ENCODE data around the gene ZNF774.

The ZNF774 gene

DNA sequence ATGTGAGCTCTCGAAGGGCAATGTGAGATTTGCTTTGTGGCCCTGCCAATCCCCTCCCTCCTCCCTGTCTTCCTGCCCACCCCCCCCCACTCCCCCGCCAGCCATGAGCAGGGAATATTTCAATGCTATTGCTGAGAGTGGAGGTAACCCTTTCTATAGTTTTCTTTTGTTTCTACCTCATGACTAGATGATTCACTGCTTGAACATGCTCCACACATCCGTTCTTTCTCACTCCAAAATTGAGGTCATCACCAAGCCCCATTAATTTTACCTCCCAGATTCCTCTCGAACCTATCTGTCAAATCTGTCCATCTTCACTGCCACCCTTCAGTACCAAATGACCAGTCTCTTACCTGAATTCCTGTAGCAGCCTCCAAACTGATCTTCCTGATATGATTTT lies 12.2 kb downstream of the ZNF774 start:
- H3K79me2 ChIP-seq (ENCODE audit: control insufficient read depth, insufficient read depth, low read length, unreplicated experiment): no peaks in the 10 kb centered on the region
- no peak overlapping the region for H3K4me3 ChIP-seq (ENCODE audit: low read depth, low read length)
- H3K36me3 ChIP-seq (ENCODE audit: insufficient read depth, low read length): no peaks in the 10 kb centered on the region
- H3K4me1 ChIP-seq (ENCODE audit: control insufficient read depth, insufficient read depth, low read length, unreplicated experiment): peaks cover 30% of the 10 kb centered on the region
- peak overlapping the region; percentile 50 for H2AFZ ChIP-seq (ENCODE audit: low read length, unreplicated experiment)
- no peaks in the 10 kb centered on the region for H3K27me3 ChIP-seq (ENCODE audit: insufficient read depth, low read length)
- H3K27ac ChIP-seq (ENCODE audit: low read depth, low read length): peak overlapping the region; percentile 77

DNA sequence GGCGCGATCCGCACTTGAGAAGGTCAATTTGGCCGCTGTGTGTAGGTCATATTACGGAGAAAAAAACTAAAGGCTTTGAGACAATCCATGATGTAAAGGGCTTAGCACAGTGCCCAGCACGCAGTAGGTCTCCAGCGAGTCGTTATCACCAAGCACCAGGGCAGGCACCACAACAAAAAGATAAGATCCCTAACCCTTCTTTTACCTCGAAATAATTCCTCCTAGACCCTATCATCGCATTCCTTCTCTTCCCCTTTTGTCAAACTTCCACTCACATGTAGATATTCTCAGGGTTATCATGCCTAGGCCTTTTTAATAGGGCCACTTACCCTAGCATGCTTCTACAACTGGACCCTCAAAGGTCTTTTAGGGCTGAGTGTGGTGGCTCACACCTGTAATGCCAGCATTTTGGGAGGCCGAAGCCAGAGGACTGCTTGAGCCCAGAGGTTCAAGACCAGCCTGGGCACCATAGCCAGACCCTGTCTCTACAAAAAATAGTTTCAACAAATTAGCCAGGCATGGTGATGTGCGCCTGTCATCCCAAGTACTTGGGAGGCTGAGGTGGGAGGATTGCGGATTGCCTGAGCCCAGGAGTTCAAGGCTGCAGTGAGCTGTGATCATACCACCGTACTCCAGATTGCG lies 13.5 kb downstream of the ZNF774 start:
- Histone ChIP-seq H3K27ac (ENCODE audit: low read depth, low read length) (no peak overlapping the region), H3K4me1 (ENCODE audit: control insufficient read depth, insufficient read depth, low read length, unreplicated experiment) (peaks cover 30% of the 10 kb centered on the region), H3K36me3 (ENCODE audit: insufficient read depth, low read length) (no peaks in the 10 kb centered on the region), H3K79me2 (ENCODE audit: control insufficient read depth, insufficient read depth, low read length, unreplicated experiment) (no peaks in the 10 kb centered on the region), H2AFZ (ENCODE audit: low read length, unreplicated experiment) (no peak overlapping the region), H3K4me3 (ENCODE audit: low read depth, low read length) (no peak overlapping the region), H3K27me3 (ENCODE audit: insufficient read depth, low read length) (no peaks in the 10 kb centered on the region)

DNA sequence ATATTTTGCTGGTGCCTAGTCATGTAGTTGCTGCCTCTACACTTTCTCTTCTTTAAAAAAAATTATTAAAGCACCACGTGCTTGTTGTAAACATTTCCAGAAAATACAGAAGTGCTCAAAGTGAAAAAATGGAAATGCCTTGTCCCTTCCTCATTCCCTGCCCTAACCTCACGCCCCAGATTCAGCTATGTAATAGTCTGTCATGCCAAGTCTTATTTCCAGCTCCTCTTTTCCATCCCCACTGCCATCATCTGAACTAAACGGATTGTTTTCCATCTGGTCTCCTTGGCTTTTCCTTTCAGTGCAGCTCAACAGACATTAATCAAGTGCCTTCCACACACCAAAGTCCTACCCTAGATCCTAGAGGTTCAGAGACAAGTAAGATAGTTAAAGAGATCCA lies 15.5 kb downstream of the ZNF774 start:
- Histone ChIP-seq H3K27me3 (ENCODE audit: insufficient read depth, low read length) (no peaks in the 10 kb centered on the region), H3K4me3 (ENCODE audit: low read depth, low read length) (no peak overlapping the region), H3K27ac (ENCODE audit: low read depth, low read length) (no peak overlapping the region), H3K36me3 (ENCODE audit: insufficient read depth, low read length) (no peaks in the 10 kb centered on the region), H3K4me1 (ENCODE audit: control insufficient read depth, insufficient read depth, low read length, unreplicated experiment) (peaks cover 21% of the 10 kb centered on the region), H2AFZ (ENCODE audit: low read length, unreplicated experiment) (peak overlapping the region; percentile 39), H3K79me2 (ENCODE audit: control insufficient read depth, insufficient read depth, low read length, unreplicated experiment) (no peaks in the 10 kb centered on the region)

DNA sequence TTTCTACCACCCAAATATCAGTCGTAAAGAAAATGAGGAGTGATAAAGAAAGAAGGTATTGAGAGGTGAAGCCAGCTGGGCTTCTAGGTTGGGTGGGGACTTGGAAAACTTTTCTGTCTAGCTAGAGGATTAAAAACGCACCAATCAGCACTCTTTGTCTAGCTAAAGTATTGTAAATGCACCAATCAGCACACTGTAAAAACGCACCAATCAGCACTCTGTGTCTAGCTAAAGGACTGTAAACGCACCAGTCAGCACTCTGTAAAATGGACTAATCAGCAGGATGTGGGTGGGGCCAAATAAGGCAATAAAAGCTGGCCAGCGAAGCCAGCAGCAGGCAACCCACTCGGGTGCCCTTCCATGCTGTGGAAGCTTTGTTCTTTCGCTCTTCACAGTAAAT lies 23.0 kb downstream of the ZNF774 start:
- H2AFZ ChIP-seq (ENCODE audit: low read length, unreplicated experiment): no peak overlapping the region
- no peaks in the 10 kb centered on the region for H3K36me3 ChIP-seq (ENCODE audit: insufficient read depth, low read length)
- no peak overlapping the region for H3K27ac ChIP-seq (ENCODE audit: low read depth, low read length)
- no peaks in the 10 kb centered on the region for H3K79me2 ChIP-seq (ENCODE audit: control insufficient read depth, insufficient read depth, low read length, unreplicated experiment)
- H3K27me3 ChIP-seq (ENCODE audit: insufficient read depth, low read length): no peaks in the 10 kb centered on the region
- no peaks in the 10 kb centered on the region for H3K4me1 ChIP-seq (ENCODE audit: control insufficient read depth, insufficient read depth, low read length, unreplicated experiment)
- H3K4me3 ChIP-seq (ENCODE audit: low read depth, low read length): no peak overlapping the region

DNA sequence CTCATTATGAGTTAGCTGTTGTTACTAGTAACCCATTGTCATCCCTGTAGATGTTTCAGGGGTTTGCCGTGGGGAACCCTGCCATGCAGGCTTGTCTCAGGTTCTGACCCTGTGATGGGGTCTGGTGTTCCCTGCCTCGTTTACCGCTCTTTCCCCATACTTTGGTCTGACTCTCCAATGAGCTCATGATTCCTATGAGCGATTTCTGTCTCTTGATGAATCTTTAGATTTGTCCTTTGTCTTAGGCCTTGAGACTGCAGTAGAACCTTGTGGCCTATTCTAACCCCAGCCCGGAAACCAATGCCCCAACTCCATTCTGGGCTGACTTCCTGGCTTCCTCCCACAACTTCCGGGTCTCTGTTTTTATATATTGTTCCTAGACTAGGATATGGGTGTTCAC lies 24.7 kb downstream of the ZNF774 start:
- no peaks in the 10 kb centered on the region for H3K79me2 ChIP-seq (ENCODE audit: control insufficient read depth, insufficient read depth, low read length, unreplicated experiment)
- H3K36me3 ChIP-seq (ENCODE audit: insufficient read depth, low read length): no peaks in the 10 kb centered on the region
- H3K27ac ChIP-seq (ENCODE audit: low read depth, low read length): no peak overlapping the region
- no peaks in the 10 kb centered on the region for H3K4me1 ChIP-seq (ENCODE audit: control insufficient read depth, insufficient read depth, low read length, unreplicated experiment)
- H3K27me3 ChIP-seq (ENCODE audit: insufficient read depth, low read length): no peaks in the 10 kb centered on the region
- H2AFZ ChIP-seq (ENCODE audit: low read length, unreplicated experiment): no peak overlapping the region
- no peak overlapping the region for H3K4me3 ChIP-seq (ENCODE audit: low read depth, low read length)

DNA sequence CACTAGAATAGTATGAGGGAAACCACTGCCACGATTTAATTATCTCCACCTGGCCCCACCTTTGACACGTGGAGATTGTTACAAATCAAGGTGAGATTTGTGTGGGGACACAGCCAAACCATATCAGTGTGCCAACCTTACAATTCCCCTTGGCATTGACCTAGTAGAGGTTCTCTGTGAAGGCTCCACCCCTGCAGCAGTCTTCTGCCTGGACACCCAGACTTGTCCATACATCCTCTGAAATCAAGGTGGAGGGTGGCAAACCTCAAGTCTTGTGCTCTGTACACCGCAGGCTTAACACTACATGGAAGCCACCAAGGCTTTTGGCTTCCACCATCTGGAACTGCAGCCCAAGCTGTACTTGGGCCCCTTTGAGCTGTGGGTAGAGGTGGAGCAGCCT lies 27.2 kb downstream of the ZNF774 start:
- H3K36me3 ChIP-seq (ENCODE audit: insufficient read depth, low read length): no peaks in the 10 kb centered on the region
- no peak overlapping the region for H2AFZ ChIP-seq (ENCODE audit: low read length, unreplicated experiment)
- no peaks in the 10 kb centered on the region for H3K4me1 ChIP-seq (ENCODE audit: control insufficient read depth, insufficient read depth, low read length, unreplicated experiment)
- no peaks in the 10 kb centered on the region for H3K27me3 ChIP-seq (ENCODE audit: insufficient read depth, low read length)
- H3K27ac ChIP-seq (ENCODE audit: low read depth, low read length): no peak overlapping the region
- no peak overlapping the region for H3K4me3 ChIP-seq (ENCODE audit: low read depth, low read length)
- H3K79me2 ChIP-seq (ENCODE audit: control insufficient read depth, insufficient read depth, low read length, unreplicated experiment): no peaks in the 10 kb centered on the region

DNA sequence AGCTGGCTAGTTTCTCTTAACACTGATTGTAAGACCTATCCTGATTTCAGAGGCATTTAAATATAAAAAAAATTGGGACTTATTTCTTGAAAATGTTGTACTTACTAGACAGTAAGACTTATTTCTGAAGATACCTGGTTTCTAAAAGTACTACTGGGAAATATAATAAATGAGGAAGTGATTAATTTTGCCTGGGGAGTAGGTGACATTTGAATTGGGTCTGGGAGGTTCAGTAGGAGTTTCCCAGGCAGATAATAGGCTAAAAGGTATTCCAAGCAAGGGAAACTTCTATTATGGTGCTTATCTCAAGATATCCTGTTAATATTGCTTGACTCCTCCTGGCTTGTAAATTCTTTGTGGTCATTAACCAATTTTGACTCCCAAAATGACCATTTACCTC lies 29.4 kb downstream of the ZNF774 start:
- Histone ChIP-seq H3K27ac (ENCODE audit: low read depth, low read length) (no peak overlapping the region), H3K4me3 (ENCODE audit: low read depth, low read length) (no peak overlapping the region), H2AFZ (ENCODE audit: low read length, unreplicated experiment) (no peak overlapping the region), H3K36me3 (ENCODE audit: insufficient read depth, low read length) (no peaks in the 10 kb centered on the region), H3K4me1 (ENCODE audit: control insufficient read depth, insufficient read depth, low read length, unreplicated experiment) (no peaks in the 10 kb centered on the region), H3K79me2 (ENCODE audit: control insufficient read depth, insufficient read depth, low read length, unreplicated experiment) (no peaks in the 10 kb centered on the region), H3K27me3 (ENCODE audit: insufficient read depth, low read length) (no peaks in the 10 kb centered on the region)

DNA sequence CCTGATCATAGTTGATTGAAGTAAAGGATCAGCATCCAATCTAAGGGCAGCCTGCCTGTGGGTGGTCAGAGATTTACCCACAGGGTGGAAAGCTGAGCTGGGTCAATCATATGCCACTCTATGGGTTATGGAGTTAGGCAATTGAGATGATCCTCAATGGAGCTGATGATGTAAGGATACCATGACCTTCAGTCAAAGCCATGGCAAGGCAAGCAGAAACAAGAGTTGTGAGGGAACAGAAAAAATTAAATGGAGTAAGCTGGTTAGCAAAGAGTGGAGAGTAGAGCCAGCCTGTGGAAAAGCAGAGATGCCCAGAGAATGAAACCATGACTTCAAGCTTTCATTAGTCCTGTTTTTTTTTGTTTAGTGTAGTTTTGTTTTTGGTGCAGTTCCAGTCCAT lies 30.2 kb downstream of the ZNF774 start:
- H3K36me3 ChIP-seq (ENCODE audit: insufficient read depth, low read length): no peaks in the 10 kb centered on the region
- H3K4me1 ChIP-seq (ENCODE audit: control insufficient read depth, insufficient read depth, low read length, unreplicated experiment): no peaks in the 10 kb centered on the region

DNA sequence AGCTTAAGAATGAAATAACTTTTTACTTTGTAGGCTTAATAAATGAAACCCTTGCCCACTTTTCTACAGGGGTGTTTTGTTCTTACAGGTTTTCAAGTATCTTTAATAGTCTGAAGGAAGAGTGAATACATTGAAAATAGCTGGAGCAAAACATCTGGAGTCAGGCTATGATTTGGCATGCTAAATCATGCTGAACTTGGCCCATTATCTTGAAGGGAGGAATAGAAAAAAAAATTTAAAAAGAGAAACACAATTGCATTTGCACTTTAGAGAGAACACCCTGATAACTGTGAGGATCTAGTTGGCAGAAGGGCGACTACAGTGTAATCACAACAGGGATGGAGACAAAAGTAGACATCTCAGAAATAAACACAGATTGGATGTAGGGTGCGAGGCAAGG lies 34.1 kb downstream of the ZNF774 start:
- peaks cover 29% of the 10 kb centered on the region for H3K79me2 ChIP-seq (ENCODE audit: control insufficient read depth, insufficient read depth, low read length, unreplicated experiment)
- H3K36me3 ChIP-seq (ENCODE audit: insufficient read depth, low read length): peaks cover 3% of the 10 kb centered on the region
- no peak overlapping the region for H3K4me3 ChIP-seq (ENCODE audit: low read depth, low read length)
- peaks cover 19% of the 10 kb centered on the region for H3K4me1 ChIP-seq (ENCODE audit: control insufficient read depth, insufficient read depth, low read length, unreplicated experiment)
- H2AFZ ChIP-seq (ENCODE audit: low read length, unreplicated experiment): no peak overlapping the region
- H3K27me3 ChIP-seq (ENCODE audit: insufficient read depth, low read length): no peaks in the 10 kb centered on the region
- no peak overlapping the region for H3K27ac ChIP-seq (ENCODE audit: low read depth, low read length)

More for the DNA sequence above, 30.2 kb downstream of the ZNF774 start:
- Histone ChIP-seq H2AFZ (ENCODE audit: low read length, unreplicated experiment) (no peak overlapping the region), H3K79me2 (ENCODE audit: control insufficient read depth, insufficient read depth, low read length, unreplicated experiment) (no peaks in the 10 kb centered on the region), H3K27me3 (ENCODE audit: insufficient read depth, low read length) (no peaks in the 10 kb centered on the region), H3K27ac (ENCODE audit: low read depth, low read length) (no peak overlapping the region), H3K4me3 (ENCODE audit: low read depth, low read length) (no peak overlapping the region)

DNA sequence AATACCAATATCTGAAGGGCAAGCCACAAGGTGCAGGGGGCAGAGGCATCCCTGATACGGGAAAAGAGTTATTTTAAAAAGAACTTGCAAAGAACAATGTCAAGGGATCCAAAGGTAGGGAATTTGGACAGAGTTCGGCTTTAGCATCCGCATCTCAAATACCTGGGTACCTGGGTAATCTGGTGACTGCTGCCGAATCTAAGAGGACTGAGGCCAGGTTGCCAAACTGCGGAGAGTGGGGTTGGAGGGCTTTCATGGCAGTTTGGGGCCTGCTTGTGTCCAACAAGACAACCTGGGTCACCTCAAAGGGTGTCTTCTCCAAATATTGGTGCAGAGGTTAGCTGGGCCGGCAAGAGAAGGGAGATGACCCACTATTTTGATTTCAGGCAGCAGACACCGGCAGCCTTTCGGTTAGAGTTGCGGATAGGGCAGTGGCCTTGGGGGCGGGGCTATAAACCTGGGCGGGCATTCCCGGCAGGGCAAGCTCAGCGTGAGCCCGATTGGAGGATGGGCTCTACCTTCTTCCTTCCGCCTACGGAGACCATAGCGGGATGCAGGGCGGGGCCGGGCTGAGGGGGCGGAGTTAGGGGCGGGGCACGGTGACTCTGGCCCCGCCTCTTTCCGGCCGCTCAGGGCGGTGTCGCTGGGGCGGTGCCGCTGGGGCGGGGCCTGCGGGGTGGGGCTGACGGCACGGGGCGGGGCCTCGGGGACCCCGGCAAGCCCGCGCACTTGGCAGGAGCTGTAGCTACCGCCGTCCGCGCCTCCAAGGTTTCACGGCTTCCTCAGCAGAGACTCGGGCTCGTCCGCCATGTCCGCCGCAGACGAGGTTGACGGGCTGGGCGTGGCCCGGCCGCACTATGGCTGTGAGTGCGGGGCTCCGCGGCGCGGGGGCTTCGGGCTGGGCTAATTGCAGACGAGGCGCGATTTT lies 35.7 kb downstream of the ZNF774 start, which contains the start of gene IQGAP1:
TSS of gene IQGAP1 (plus strand) at position 709 of the 928 bp plus-strand sequence. CDS start at position 809, 100 bp downstream.
- H2AFZ ChIP-seq (ENCODE audit: low read length, unreplicated experiment): peak within 1 kb of the TSS; percentile 98

More for the DNA sequence above, 35.7 kb downstream of the ZNF774 start, which contains the start of gene IQGAP1:
- no peaks in the 10 kb centered on the region for H3K27me3 ChIP-seq (ENCODE audit: insufficient read depth, low read length)
- H3K36me3 ChIP-seq (ENCODE audit: insufficient read depth, low read length): peaks cover 16% of the 10 kb centered on the region
- H3K79me2 ChIP-seq (ENCODE audit: control insufficient read depth, insufficient read depth, low read length, unreplicated experiment): peaks cover 45% of the 10 kb centered on the region
- H3K27ac ChIP-seq (ENCODE audit: low read depth, low read length): peak within 1 kb of the TSS; percentile 26
- peaks cover 31% of the 10 kb centered on the region for H3K4me1 ChIP-seq (ENCODE audit: control insufficient read depth, insufficient read depth, low read length, unreplicated experiment)
- peak within 1 kb of the TSS; percentile 88 for H3K4me3 ChIP-seq (ENCODE audit: low read depth, low read length)
